GM21723 (cell line): ENCODE results near the gene ATP11A.

Experiments used
- ATAC-seq: cut with Tn5 transposase; IDR thresholded peaks from one replicate; pipeline ENCODE4 v1.9.1; 2021; ENCODE audit warnings: mild to moderate bottlenecking, moderate library complexity; ENCODE audit not compliant: unreplicated experiment

Gene ATP11A

DNA sequence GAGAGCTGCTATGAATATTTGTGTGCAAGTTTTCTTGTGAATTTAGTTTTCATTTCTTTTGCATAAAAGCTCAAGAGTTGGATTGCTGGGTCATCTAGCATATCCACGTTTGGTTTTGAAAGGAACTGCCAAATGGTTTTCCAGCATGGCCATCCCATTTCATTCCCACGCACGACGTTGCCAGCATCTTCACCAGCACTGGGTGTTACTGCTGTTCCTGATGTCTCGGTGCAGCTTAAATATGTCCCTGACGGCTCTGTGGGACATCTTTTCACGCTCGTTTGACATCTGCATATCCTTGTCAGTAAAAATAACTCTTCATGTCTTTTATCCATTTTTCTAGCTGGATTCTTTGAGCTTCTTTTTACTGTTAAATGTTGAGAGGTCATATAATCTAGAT lies 123.7 kb downstream of the ATP11A start:
- ATAC-seq = no peak

- no peak for ATAC-seq
Observed at GRCh38 chr13:112814905-112815585, 125.2 kb downstream of the ATP11A start.

- no peak for ATAC-seq
Observed at GRCh38 chr13:112815871-112816270, 126.0 kb downstream of the ATP11A start.

GRCh38 chr13:112818040-112818697 lies 128.3 kb downstream of the ATP11A start:
- no peak for ATAC-seq

DNA sequence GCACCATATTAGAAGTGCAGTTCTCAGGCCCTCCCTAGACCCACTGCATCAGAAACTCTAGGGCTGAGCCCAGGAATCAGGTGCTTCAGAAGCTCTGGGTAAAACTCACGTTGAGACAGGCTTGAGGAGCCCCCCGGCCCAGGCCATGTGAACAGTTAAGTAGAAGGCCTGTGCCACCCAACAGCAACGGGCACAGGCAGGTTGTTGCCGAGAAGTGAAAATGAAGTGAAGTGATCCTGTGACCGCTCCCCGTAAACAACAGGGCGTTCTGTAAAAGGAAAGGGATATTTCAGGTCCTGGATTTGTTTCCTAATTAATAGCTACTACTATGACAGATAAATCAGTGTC lies 128.8 kb downstream of the ATP11A start:
- ATAC-seq = no peak

DNA sequence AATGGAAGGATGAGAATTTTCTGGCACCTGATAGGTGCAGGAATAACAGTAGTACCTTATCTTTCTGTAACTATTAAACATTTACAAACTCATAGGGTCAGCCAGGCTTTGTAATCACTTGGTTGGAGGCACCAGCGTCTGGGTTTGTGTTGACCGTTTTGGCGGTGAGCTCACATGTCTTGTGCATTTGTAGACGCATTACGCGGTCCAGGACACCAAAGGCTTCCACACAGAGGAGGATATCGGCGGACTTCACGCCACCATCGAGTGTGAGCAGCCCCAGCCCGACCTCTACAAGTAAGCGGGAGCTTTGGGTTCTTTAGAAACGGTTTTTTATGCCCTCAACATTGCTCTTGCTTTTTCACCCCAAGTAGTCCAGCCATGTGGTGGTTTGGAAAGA lies 129.3 kb downstream of the ATP11A start:
- ATAC-seq = no peak

GRCh38 chr13:112819816-112820215 lies 130.0 kb downstream of the ATP11A start:
- no peak for ATAC-seq

GRCh38 chr13:112820318-112820717 lies 130.5 kb downstream of the ATP11A start:
- no peak for ATAC-seq

DNA sequence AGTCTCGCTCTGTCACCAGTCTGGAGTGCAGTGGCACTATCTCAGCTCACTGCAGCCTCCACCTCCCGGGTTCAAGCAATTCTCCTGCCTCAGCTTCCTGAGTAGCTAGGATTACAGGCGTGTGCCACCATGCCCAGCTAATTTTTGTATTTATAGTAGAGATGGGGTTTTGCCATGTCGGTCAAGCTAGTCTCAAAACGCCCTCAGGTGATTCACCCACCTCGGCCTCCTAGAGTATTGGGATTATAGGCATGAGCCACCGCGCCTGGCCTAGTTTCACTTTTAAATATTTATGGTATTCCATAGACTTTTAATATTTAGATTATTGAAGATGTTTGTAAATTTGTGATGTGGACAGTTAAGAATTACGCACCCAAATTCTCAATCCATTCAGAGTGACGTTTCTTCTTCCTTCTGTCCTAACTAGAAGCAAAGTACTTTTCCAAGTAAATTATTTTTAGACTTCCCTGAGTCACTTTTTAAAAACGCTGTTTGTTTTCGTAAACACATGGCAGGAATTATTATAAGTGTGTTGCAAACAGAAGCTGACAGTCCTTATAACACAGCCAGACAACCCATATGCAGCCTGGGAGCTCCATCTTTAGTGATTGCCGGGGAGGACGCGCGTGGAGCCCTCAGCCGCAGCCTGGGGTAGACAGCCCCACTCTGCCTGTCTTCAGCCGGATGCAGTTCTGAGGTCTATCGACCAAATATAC lies 131.7 kb downstream of the ATP11A start:
- ATAC-seq = no peak

- ATAC-seq = no peak
Observed at GRCh38 chr13:112822851-112823250, 133.0 kb downstream of the ATP11A start.

- no peak for ATAC-seq
Observed at GRCh38 chr13:112824429-112824828, 134.6 kb downstream of the ATP11A start.

DNA sequence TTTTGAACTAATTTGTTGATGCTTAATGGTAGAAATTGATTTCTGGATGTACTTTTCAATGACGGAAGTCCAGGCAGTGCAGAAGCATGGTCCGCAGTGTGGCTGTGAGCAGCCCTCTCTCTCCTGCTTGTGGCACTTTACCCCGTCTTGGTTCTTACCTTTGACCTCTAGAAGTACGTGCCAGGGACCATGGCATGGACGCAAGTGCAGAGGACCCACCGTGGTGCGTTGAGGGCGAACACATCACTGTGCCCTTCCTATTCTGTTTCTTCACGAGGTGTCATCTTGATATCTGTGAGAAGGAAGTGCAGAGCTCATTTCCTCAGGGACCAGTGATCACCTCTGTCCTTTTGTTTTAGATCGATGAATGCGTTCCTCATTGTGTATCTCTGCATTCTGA lies 135.2 kb downstream of the ATP11A start:
- ATAC-seq = no peak

- ATAC-seq = no peak
Observed at GRCh38 chr13:112825875-112826274, 136.0 kb downstream of the ATP11A start.

- no peak for ATAC-seq
Observed at GRCh38 chr13:112826565-112826964, 136.7 kb downstream of the ATP11A start.

DNA sequence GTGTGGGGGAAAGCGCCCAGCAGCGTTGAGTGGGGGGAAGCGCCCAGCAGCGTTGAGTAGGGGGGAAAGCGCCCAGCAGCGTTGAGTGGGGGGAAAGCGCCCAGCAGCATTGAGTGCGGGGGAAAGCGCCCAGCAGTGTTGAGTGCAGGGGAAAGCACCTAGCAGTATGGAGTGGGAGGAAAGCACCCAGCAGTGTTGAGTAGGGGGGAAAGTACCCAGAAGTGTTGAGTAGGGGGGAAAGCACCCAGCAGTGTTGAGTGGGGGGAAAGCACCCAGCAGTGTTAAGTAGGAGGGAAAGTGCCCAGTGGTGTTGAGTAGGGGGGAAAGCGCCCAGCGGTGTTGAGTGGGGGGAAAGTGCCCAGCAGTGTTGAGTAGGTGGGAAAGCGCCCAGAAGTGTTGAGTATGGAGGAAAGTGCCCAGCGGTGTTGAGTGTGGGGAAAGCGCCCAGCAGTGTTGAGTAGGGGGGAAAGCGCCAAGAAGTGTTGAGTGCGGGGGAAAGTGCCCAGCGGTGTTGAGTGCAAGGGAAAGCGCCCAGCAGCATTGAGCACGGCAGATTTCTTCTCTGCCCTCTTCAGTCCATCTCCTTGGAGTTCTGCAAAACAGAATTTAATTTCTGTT lies 138.4 kb downstream of the ATP11A start:
- no peak for ATAC-seq

- no peak for ATAC-seq
Observed at GRCh38 chr13:112828756-112829155, 138.9 kb downstream of the ATP11A start.

DNA sequence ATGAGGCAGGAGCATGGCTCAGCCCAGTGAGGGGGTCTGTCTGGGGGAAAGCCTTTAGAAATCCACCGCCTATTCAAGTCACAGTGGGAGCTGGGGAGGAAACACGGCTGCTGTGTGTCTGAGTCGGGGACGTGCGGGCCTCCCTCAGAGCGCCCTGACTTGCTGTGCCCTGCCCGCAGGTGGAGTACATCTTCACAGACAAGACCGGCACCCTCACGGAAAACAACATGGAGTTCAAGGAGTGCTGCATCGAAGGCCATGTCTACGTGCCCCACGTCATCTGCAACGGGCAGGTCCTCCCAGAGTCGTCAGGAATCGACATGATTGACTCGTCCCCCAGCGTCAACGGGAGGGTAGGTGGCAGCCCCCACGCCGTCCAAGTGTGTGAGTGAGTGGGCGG lies 141.4 kb downstream of the ATP11A start:
- no peak for ATAC-seq

DNA sequence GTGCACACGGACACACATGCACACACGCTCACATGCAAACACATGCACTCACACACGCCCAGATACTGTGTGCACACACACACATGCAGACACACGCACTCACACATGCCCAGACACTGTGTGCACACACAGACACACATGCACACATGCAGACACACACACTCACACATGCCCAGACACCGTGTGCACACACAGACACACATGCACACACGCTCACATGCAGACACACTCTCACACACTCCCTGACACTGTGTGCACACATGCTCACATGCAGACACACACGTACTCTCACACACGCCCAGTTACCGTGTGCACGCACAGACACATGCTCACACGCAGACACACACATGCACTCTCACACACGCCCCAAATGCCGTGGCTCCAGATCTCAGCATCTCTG lies 142.0 kb downstream of the ATP11A start:
- ATAC-seq = no peak

- no peak for ATAC-seq
Observed at GRCh38 chr13:112832811-112833210, 143.0 kb downstream of the ATP11A start.

DNA sequence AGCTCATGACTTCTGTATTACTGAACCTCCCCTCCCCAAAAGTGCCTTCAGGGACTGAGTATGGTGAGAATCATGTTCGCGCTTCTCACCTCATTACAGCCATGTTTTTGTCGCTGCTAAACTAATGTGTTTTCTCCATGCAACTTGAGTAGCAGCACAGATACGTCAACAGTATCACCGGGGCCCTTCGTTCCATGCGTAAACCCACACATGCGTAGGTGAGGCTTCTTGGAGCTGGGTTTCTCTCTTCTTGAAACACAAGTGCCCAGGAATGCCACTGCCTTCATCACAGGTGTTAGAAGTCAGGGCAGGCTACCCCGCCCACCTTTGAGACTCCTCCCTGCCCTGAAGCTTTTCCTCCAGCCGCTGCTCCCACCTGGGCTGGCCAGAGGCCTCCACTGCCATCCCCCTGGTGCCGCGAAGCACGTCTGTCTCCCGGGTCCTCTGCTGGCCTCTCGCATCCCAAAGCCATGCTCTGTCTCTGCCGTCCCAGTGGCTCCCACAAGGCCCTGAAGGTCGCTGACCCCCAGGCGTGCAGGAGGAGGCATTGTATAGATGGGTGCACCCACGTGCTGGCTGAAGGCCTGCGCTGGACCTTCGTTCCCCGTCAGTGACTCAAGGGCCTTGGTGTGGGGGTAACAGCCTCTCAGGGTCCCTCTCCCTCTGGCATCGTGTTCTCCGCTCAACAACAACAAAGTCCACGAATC lies 143.9 kb downstream of the ATP11A start:
- no peak for ATAC-seq

DNA sequence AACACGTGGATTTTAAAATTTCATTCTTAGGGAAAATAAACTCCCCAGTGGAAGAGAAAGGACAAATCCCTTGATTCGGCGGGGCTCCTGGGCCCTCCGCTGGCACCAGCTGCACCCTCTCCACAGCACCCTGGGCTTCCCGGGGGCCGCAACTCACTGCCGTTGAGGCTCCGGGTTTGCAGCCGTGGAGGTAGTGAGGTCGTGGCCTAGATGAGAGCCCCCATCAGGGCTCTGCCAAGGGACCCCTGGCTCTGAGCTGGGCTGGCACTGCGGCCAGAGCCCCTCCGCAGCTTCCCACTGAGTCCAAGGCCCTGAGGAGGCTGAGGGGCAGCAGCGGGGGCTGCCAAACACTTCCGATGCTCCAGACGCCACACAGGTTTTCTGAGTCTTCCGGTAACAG lies 145.5 kb downstream of the ATP11A start:
- ATAC-seq = no peak
